Stimulated activated CD4-positive, alpha-beta T cell treated with anti-CD3 and anti-CD28 coated beads, Interleukin-4, amount 100 ng/mL, for 24 hours (primary cell): ENCODE data around the gene TOB1.
"Not testable (repeated sequence)": the region's sequence is repeated elsewhere in the genome, so short reads cannot be mapped to it uniquely, and the experiment has no call there.

Source experiments
- DNase-seq: peaks from one replicate; pipeline ENCODE4 v3.0.0-alpha.2; 2020

Gene TOB1

GRCh38 chr17:50898369-50899004, 32.3 kb upstream of the TOB1 start:
- DNase-seq: no peak

- not testable (repeated sequence) for DNase-seq
Observed at GRCh38 chr17:50894513-50894912, 28.4 kb upstream of the TOB1 start.

- no peak for DNase-seq
Observed at GRCh38 chr17:50893183-50893993, 27.2 kb upstream of the TOB1 start.

- no peak for DNase-seq
Observed at GRCh38 chr17:50892101-50892776, 26.1 kb upstream of the TOB1 start.

- DNase-seq: no peak
Observed at GRCh38 chr17:50891577-50891989, 25.4 kb upstream of the TOB1 start.

GRCh38 chr17:50890675-50891516, 24.7 kb upstream of the TOB1 start:
- DNase-seq: no peak

- DNase-seq: no peak
Observed at GRCh38 chr17:50889528-50890118, 23.5 kb upstream of the TOB1 start.

GRCh38 chr17:50887705-50888245, 21.6 kb upstream of the TOB1 start:
- DNase-seq: no peak

GRCh38 chr17:50884439-50885311, 18.5 kb upstream of the TOB1 start:
- no peak for DNase-seq

- no peak for DNase-seq
Observed at GRCh38 chr17:50883850-50884438, 17.8 kb upstream of the TOB1 start.

- DNase-seq: no peak
Observed at GRCh38 chr17:50882851-50883250, 16.7 kb upstream of the TOB1 start.

- DNase-seq: no peak
Observed at GRCh38 chr17:50881182-50881581, 15.0 kb upstream of the TOB1 start.

GRCh38 chr17:50879086-50879485, 12.9 kb upstream of the TOB1 start:
- no peak for DNase-seq

GRCh38 chr17:50877838-50878237, 11.7 kb upstream of the TOB1 start:
- DNase-seq: no peak

GRCh38 chr17:50877042-50877441, 10.9 kb upstream of the TOB1 start:
- DNase-seq: not testable (repeated sequence)

- no peak for DNase-seq
Observed at GRCh38 chr17:50875074-50875473, 8.9 kb upstream of the TOB1 start.

GRCh38 chr17:50872710-50873424, 6.7 kb upstream of the TOB1 start:
- DNase-seq: peak; percentile 59

- no peak for DNase-seq
Observed at GRCh38 chr17:50871898-50872297, 5.7 kb upstream of the TOB1 start.

GRCh38 chr17:50871364-50871763, 5.2 kb upstream of the TOB1 start:
- peak; percentile 24 for DNase-seq

GRCh38 chr17:50868602-50869001, 2.4 kb upstream of the TOB1 start:
- DNase-seq: no peak
